Neuron (in vitro differentiated cells): ENCODE measurements around the gene ARHGAP25.
"Not testable (repeated sequence)": the region's sequence is repeated elsewhere in the genome, so short reads cannot be mapped to it uniquely, and the experiment has no call there.

Source experiments
- H2AFZ ChIP-seq: one replicate; pipeline ENCODE4 v1.6.1; 2013; ENCODE audit warnings: low read depth, mild to moderate bottlenecking, inconsistent platforms, low read length, moderate library complexity
- H3K27me3 ChIP-seq: one replicate; pipeline ENCODE4 v1.6.1; 2013; ENCODE audit warnings: low read length; ENCODE audit not compliant: insufficient read depth
- H3K36me3 ChIP-seq: one replicate; pipeline ENCODE4 v1.6.1; 2013; ENCODE audit warnings: low read length; ENCODE audit not compliant: insufficient read depth
- H3K4me1 ChIP-seq: one replicate; pipeline ENCODE4 v1.6.1; 2013; ENCODE audit warnings: low read length; ENCODE audit not compliant: insufficient read depth
- H3K4me3 ChIP-seq: 2 replicates; pipeline ENCODE4 v1.5.1; 2013; ENCODE audit warnings: mild to moderate bottlenecking, low read length, moderate library complexity
- H3K9me3 ChIP-seq: one replicate; pipeline ENCODE4 v1.6.1; 2013; ENCODE audit warnings: low read length

Gene ARHGAP25

DNA sequence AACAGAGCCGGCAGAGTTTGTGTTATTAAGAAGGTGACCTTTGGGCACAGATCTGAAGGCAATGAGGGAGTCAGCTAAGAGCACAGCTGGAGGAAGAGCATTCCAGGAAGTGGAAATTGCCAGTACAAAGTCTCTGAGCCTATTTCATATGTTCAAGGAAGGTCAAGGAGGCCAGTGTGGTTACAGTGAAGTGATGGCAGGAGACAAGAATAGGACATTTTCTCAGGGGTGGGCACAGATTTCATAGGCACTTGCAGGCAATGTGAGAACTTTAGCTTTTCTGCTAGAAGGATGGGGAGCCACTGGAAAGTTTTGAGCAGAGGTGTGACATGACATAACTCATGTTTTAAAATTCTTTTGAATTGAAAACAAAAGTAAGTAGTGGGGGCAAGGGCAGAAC is 50.3 kb downstream of the ARHGAP25 start:
- Histone ChIP-seq H3K27me3 (no peaks in the 10 kb centered on the region), H3K4me3 (no peak overlapping the region), H3K9me3 (no peaks in the 10 kb centered on the region), H3K4me1 (no peaks in the 10 kb centered on the region), H3K36me3 (no peaks in the 10 kb centered on the region), H2AFZ (no peak overlapping the region)

DNA sequence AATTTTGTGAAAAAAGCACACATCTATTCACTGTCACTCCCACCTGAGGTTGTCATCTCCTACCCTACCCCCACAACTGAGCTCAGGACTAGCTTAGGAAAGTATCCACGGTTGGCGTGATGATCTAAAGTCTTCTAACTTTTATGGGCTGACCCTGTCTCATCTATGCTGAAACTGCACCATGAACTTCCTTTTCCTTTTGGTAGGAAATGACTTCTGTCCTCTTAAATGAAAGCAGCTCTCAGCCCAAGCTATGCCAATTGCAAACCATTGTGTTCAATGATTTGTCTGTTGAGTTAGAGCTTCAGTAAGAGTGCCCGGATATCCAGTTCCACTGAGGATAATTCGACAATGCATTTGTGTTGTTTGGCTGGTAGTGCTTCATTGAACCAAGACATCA is 52.7 kb downstream of the ARHGAP25 start:
- Histone ChIP-seq H3K36me3 (no peaks in the 10 kb centered on the region), H3K9me3 (no peaks in the 10 kb centered on the region), H3K27me3 (no peaks in the 10 kb centered on the region), H3K4me3 (no peak overlapping the region), H2AFZ (no peak overlapping the region), H3K4me1 (no peaks in the 10 kb centered on the region)

DNA sequence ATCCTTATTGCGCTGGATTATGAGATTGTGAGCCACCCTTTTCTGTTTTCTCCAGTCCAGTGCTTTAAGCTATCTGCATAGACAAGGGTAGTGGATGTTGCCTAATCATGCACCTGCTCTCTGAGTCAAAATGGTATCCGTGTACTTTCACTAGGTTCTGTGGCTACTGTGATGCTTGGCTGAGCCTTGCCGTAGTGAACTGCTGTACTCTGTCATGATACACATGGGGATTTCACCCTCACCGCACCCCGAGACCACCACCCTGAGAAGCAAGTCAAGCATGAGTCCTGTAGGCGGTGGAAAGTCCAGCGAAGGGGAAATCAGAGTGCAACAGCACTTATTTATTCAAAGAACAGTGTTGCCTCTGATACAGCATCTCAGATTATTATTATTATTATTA is 55.0 kb downstream of the ARHGAP25 start:
- Histone ChIP-seq H2AFZ (no peak overlapping the region), H3K4me1 (no peaks in the 10 kb centered on the region), H3K27me3 (no peaks in the 10 kb centered on the region), H3K4me3 (no peak overlapping the region), H3K9me3 (no peaks in the 10 kb centered on the region), H3K36me3 (no peaks in the 10 kb centered on the region)

DNA sequence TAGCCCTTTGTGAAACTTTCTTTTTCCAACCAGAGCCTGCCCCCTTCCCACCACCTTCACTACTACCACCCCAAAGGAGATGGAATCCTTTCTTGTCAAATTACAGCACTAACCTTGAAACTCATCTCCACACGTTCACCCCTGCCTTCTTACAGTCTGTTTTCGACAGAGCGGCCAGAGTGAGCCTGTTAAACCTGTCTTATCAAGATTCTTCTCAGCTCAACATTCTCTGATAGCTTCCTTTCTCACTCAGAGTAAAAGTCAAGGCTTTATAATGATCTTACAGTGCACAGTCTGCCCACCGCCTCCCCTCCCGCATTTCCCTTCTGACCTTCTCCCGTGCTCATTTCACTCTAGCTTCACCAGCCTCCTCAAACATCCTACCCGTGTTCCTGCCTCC is 56.0 kb downstream of the ARHGAP25 start:
- Histone ChIP-seq H3K4me3 (no peak overlapping the region), H2AFZ (no peak overlapping the region), H3K4me1 (no peaks in the 10 kb centered on the region), H3K9me3 (no peaks in the 10 kb centered on the region), H3K27me3 (no peaks in the 10 kb centered on the region), H3K36me3 (no peaks in the 10 kb centered on the region)

DNA sequence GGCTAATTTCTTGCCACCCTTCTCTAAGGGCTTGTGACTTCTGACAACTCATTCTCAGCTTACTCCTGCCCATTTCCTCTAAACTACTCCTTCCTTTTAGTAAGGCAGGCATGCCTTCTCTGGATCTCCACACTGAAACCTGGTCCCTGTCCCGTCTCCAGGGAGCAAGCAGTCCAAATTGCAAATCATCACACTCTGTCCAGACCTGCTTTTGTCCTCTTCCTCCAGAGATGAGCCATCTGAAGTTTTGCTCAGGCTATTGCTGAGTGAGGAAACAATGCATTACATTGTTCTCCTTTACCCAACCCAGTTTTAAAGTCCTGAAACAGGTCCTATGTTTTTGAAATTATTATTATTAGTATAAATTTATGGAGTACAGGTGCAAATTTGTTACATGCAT is 57.3 kb downstream of the ARHGAP25 start:
- no peaks in the 10 kb centered on the region for H3K9me3 ChIP-seq
- H3K4me3 ChIP-seq, result no peak overlapping the region
- no peaks in the 10 kb centered on the region for H3K36me3 ChIP-seq
- no peak overlapping the region for H2AFZ ChIP-seq
- H3K27me3 ChIP-seq, result no peaks in the 10 kb centered on the region
- H3K4me1 ChIP-seq, result no peaks in the 10 kb centered on the region

DNA sequence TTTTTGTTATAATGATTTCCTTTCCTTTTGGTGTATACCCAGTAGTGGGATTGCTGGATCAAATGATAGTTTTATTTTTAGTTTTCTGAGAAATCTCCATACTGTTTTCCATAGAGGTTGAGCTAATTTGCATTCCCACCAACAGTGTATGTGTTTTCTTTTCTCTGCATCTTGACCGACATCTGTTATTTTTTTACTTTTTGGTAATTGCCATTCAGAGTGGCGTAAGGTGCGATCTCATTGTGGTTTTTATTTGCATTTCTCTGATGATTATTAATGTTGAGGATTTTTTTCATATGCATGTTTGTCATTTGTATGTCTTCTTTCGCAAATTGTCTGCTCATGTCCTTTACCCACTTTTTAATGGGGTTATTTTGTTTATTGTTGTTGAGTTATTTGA is 58.1 kb downstream of the ARHGAP25 start:
- Histone ChIP-seq H3K27me3 (no peaks in the 10 kb centered on the region), H2AFZ (no peak overlapping the region), H3K4me3 (no peak overlapping the region), H3K4me1 (no peaks in the 10 kb centered on the region), H3K36me3 (no peaks in the 10 kb centered on the region), H3K9me3 (no peaks in the 10 kb centered on the region)

DNA sequence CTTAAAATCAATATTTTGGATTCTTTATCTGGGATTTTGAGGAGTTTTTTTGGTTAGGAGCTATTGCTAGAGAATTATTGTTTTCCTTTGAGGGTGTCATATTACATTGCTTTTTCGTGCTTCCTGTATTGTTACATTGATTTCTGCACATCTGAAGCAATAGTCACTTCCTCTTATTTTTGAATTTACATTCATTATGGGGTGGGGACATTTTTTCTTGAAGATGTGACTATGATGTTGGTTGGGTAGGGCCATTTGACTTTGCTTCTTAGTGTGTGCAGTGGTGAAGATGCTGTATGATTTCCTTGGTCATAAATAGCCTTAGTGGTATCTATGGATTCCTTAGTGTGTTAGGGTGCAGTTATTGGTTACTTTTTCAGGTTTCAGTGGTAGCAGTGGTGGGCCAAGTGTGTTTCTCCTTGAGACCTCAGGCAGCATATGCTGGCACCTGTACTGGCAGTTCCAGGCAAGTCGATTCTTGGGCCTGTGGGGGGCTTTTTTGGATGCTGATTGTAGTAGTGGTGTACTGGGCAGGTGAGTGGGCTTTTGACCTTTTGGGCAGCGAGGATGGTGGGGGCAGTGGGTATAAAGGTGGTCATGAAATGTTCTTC is 61.8 kb downstream of the ARHGAP25 start:
- Histone ChIP-seq H3K9me3 (no peaks in the 10 kb centered on the region), H3K4me3 (no peak overlapping the region), H3K36me3 (no peaks in the 10 kb centered on the region), H3K27me3 (no peaks in the 10 kb centered on the region), H3K4me1 (no peaks in the 10 kb centered on the region), H2AFZ (no peak overlapping the region)

DNA sequence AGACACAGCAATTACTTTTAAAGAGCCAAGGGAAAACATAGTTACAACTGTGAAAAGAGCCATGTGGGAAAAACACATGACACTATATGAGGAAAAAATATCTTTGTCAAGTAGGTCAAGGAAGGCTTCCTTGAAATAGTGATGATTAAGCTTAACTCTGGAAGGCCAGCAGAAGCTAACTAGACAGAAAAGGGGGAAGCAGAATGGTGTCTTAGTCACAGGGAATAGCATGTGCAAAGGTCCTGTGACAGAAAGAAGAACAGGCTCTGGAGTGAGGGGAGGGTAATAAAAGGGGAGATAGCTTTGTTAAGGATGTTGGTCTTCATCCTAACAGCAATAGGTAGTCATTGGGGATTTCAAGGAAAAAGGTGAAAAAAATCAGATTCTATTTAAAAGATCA is 64.0 kb downstream of the ARHGAP25 start:
- H3K36me3 ChIP-seq, result no peaks in the 10 kb centered on the region

DNA sequence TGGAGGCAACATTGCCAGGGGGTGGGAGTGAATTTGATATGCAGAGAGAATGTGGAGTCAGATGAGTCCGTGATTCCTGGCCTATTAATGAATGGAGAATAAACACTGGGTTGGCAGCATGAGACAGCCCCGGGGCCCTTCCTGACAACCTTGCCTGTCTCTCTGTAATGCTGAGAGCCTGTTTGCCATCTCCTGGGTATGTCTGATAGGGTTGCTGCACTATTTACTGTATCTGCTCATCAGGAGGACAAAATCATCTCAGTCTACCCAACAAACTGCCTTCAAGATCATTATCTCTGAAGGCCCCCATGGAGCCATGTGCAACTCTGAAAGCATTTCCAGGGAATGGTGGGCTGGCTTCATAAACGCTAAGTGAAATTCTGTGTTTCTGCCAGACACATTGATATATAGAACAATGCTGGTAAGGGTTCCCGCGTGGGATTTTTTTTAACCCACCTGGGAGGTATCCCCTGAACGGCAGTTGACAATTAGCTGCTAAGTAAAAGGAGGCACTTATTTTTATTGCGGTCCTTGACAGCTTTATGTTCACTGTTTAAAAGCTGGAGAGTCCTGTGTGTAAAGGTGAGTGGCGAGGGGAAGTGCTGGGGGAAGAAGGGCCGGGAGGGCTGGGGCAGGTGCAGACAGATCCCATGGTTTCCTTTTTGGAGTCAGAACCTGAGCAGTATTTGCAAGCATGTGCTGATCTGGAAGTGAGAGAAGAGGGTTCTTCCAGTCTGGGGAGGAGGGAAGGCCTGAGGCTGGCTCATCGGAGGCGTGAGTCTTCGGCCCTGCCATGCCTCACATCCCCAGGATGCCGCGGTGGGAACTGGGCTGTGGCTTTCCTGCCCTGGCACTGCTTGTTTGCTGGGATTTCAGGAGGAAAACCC is 64.8 kb downstream of the ARHGAP25 start:
- no peaks in the 10 kb centered on the region for H3K27me3 ChIP-seq
- no peak overlapping the region for H2AFZ ChIP-seq
- no peaks in the 10 kb centered on the region for H3K36me3 ChIP-seq

More for the DNA sequence above, 64.0 kb downstream of the ARHGAP25 start:
- H3K4me1 ChIP-seq, result no peaks in the 10 kb centered on the region
- H2AFZ ChIP-seq, result no peak overlapping the region
- no peaks in the 10 kb centered on the region for H3K27me3 ChIP-seq
- no peak overlapping the region for H3K4me3 ChIP-seq
- H3K9me3 ChIP-seq, result no peaks in the 10 kb centered on the region

DNA sequence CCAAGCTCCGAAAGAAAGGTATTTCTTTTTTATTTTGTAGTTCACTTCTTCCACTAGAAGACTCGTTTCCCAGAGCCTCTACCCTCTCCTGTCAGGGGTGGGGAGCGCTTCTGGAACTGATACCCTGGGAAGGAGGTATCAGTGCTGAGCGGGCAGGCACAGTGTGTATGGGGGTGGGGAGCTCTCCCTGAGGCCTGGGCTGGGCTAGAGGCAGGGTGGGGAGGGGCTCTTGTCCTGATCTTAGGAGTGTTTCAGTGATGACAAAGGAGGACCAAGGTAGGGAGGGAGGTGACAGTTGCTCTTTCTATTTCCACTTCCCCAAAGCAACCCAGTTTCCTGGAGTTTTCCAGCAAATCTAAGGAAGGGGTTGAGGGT is 65.4 kb downstream of the ARHGAP25 start:
- H3K36me3 ChIP-seq, result no peaks in the 10 kb centered on the region
- H3K27me3 ChIP-seq, result no peaks in the 10 kb centered on the region
- H3K4me3 ChIP-seq, result no peak overlapping the region
- no peaks in the 10 kb centered on the region for H3K9me3 ChIP-seq
- no peak overlapping the region for H2AFZ ChIP-seq
- H3K4me1 ChIP-seq, result no peaks in the 10 kb centered on the region

More for the DNA sequence above, 64.8 kb downstream of the ARHGAP25 start:
- Histone ChIP-seq H3K4me1 (no peaks in the 10 kb centered on the region), H3K9me3 (no peaks in the 10 kb centered on the region), H3K4me3 (no peak overlapping the region)

DNA sequence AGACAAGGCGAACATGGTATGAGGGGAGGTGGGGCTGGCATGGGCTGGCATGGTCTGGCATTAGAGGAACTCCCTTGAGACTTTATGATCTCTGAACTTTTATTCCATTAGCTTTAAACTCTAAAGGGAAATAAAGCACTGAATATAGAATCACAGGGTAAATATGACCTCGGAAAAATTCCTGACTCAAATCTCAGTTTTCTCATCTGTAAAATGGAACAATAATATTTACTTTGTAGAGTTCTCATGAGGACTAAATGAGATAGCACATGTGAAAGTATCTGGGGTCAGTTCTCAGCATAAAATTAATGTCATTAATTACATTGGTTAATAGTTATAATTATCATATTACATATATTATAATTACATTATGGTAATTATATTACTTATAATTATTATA is 65.9 kb downstream of the ARHGAP25 start:
- Histone ChIP-seq H3K36me3 (no peaks in the 10 kb centered on the region), H3K4me1 (no peaks in the 10 kb centered on the region), H2AFZ (no peak overlapping the region), H3K27me3 (no peaks in the 10 kb centered on the region), H3K9me3 (no peaks in the 10 kb centered on the region), H3K4me3 (no peak overlapping the region)

DNA sequence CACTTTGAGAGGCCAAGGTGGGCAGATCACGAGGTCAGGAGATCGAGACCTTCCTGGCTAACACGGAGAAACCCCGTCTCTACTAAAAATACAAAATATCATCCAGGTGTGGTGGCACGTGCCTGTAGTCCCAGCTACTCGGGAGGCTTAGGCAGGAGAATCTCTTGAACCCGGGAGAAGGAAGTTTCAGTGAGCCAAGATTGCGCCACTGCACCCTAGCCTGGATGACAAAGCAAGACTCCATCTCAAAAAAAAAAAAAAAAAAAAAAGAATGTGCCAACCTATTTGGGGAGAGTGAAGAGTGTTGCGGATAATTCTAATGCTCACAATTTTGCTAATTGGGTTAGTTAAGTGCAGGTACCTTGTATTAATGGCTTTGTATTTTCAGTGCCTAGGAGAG is 67.5 kb downstream of the ARHGAP25 start:
- H3K4me3 ChIP-seq, H2AFZ ChIP-seq, H3K9me3 ChIP-seq, H3K4me1 ChIP-seq, H3K36me3 ChIP-seq, H3K27me3 ChIP-seq: not testable (repeated sequence)

DNA sequence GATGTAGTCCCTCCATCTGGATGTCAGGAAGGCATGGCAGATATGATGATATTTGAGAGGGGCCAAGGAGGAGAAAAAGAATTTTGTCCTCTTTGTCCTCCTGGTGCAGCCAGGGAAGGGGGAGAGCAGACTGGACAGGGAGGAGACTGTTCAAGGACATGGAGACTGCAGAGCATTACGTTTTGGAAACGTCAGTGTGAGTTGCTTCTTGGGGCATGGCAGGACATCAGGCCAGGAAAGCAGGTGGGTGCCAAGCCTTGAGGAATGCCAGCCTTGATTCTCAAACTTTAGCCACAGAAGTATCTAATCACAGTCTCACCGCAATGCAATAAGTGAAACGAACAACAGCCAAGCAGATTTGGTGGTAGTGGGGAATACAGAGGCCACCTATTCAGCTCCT is 70.4 kb downstream of the ARHGAP25 start:
- no peaks in the 10 kb centered on the region for H3K36me3 ChIP-seq
- no peaks in the 10 kb centered on the region for H3K4me1 ChIP-seq
- H3K4me3 ChIP-seq, result no peak overlapping the region
- peaks cover 2% of the 10 kb centered on the region for H3K27me3 ChIP-seq
- H3K9me3 ChIP-seq, result no peaks in the 10 kb centered on the region
- H2AFZ ChIP-seq, result no peak overlapping the region
